Activated CD8-positive, alpha-beta T cell treated with anti-CD3 and anti-CD28 coated beads for 36 hours (primary cell): ENCODE measurements around the gene CLIP4. TPM values are rescaled to one million over a fixed set of nuclear protein-coding genes. Genes with fewer than 3 reads are reported as not detected.
"Not testable (repeated sequence)": the region's sequence is repeated elsewhere in the genome, so short reads cannot be mapped to it uniquely, and the experiment has no call there.

Experiments used
- ATAC-seq: fragments of 200-7000 bp; cut with Tn5 transposase; one replicate; pipeline ENCODE4 v1.10.0; 2021; ENCODE audit warnings: mild to moderate bottlenecking, moderate library complexity
- CTCF ChIA-PET: fragments of 350-600 bp; sonication (Branson Sonifier 250); formaldehyde crosslinking; loops from one replicate; lab custom pipeline; 2021; ENCODE audit warnings: antibody characterized with exemption; lab: Charles Lee
- POLR2A ChIA-PET: fragments of 350-600 bp; sonication (Branson Sonifier 250); formaldehyde crosslinking; loops from one replicate; lab custom pipeline; 2021; ENCODE audit warnings: antibody characterized with exemption; lab: Charles Lee
- DNase-seq: peaks from one replicate; pipeline ENCODE4 v3.0.0-alpha.2; 2020
- H3K27ac Mint-ChIP-seq: one replicate; pipeline ENCODE4 v1.8.0; 2021; ENCODE audit warnings: mild to moderate bottlenecking, mixed read lengths
- H3K27me3 Mint-ChIP-seq: one replicate; pipeline ENCODE4 v1.8.0; 2021; ENCODE audit warnings: mixed read lengths
- H3K36me3 Mint-ChIP-seq: one replicate; pipeline ENCODE4 v1.8.0; 2021; ENCODE audit warnings: low read depth, mixed read lengths
- H3K4me1 Mint-ChIP-seq: one replicate; pipeline ENCODE4 v1.8.0; 2021; ENCODE audit warnings: low read depth, mixed read lengths
- H3K4me3 Mint-ChIP-seq: one replicate; pipeline ENCODE4 v1.8.0; 2021; ENCODE audit warnings: mild to moderate bottlenecking, moderate library complexity, mixed read lengths
- H3K9me3 Mint-ChIP-seq: one replicate; pipeline ENCODE4 v1.8.0; 2021; ENCODE audit warnings: mixed read lengths
- intact Hi-C: fragments of 100-400 bp; cut with micrococcal nuclease; formaldehyde crosslinking; loops from one replicate; pipeline ENCODE4 v1.10.0; 2022
- total RNA-seq, 2 experiments: library from RNA; stranded (reverse); gene quantifications; one replicate each; pipeline ENCODE4 v1.2.3, GENCODE V29; 2021
- TF ChIP-seq, protein P1 (sequence below): fragments of 200-600 bp; IDR thresholded peaks from one replicate; pipeline ENCODE4 v1.8.0; 2022; ENCODE audit warnings: antibody characterized with exemption, mild to moderate bottlenecking

The CLIP4 gene
- total RNA-seq, 2 experiments from 2014 or later, result 25.3 to 28.3 TPM

DNA sequence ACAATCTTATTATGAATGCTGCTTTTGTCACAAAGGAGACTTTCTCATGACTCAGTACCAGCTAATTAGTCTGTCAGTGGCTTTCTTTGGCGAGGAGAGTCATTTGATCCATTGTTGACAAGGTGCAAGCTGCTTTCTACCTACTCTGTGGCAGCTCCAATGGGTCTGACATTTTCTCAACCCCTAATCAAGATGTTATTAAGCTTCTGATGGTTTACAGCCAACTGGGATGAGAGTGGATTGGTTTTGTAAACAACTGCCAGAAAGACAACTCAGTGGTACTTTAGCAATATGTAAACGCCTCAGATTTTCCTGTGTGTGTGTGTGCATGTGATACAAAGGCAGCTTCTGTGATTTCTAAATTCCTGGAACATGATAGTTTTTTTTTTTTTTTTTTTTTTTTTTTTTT is 8.2 kb upstream of the CLIP4 start:
- no peaks in the 10 kb centered on the region for H3K36me3 Mint-ChIP-seq
- TF ChIP-seq, protein P1, sequence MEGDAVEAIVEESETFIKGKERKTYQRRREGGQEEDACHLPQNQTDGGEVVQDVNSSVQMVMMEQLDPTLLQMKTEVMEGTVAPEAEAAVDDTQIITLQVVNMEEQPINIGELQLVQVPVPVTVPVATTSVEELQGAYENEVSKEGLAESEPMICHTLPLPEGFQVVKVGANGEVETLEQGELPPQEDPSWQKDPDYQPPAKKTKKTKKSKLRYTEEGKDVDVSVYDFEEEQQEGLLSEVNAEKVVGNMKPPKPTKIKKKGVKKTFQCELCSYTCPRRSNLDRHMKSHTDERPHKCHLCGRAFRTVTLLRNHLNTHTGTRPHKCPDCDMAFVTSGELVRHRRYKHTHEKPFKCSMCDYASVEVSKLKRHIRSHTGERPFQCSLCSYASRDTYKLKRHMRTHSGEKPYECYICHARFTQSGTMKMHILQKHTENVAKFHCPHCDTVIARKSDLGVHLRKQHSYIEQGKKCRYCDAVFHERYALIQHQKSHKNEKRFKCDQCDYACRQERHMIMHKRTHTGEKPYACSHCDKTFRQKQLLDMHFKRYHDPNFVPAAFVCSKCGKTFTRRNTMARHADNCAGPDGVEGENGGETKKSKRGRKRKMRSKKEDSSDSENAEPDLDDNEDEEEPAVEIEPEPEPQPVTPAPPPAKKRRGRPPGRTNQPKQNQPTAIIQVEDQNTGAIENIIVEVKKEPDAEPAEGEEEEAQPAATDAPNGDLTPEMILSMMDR, result no peak
- H3K27me3 Mint-ChIP-seq, result no peaks in the 10 kb centered on the region
- CTCF ChIA-PET, result no interaction called here
- peaks cover 6% of the 10 kb centered on the region for H3K4me1 Mint-ChIP-seq
- POLR2A ChIA-PET, result interaction anchor here (1.8 kb wide), 1 partner anchor 23 kb away, joined by 5 read pairs; no protein-coding TSS in a partner anchor
- no peak overlapping the region for H3K4me3 Mint-ChIP-seq
- DNase-seq (no peak), ATAC-seq (no peak)
- H3K9me3 Mint-ChIP-seq, result no peaks in the 10 kb centered on the region
- H3K27ac Mint-ChIP-seq, result no peak overlapping the region
- intact Hi-C loops, result no loop called here

DNA sequence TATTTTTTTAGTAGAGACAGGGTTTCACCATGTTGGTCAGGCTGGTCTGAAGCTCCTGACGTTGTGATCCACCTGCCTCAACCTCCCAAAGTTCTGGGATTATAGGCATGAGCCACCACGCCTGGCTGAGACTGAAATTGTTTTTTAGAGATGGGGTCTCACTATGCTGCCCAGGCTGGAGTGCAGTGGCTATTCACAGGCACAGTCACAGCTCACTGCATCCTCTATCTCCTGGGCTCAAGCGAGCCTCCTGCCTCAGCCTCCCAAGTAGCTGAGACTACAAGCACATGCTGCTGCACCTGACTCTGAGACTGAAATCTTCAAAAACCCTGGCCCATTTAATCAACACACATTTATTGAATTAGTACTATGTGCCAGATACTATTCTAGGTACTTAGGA is 7.7 kb upstream of the CLIP4 start:
- ATAC-seq, intact Hi-C loops, CTCF ChIA-PET, H3K9me3 Mint-ChIP-seq, DNase-seq, H3K4me1 Mint-ChIP-seq, H3K4me3 Mint-ChIP-seq, H3K36me3 Mint-ChIP-seq, H3K27ac Mint-ChIP-seq, H3K27me3 Mint-ChIP-seq: not testable (repeated sequence)
- POLR2A ChIA-PET, result interaction anchor here (1.8 kb wide), 1 partner anchor 23 kb away, joined by 5 read pairs; no protein-coding TSS in a partner anchor

DNA sequence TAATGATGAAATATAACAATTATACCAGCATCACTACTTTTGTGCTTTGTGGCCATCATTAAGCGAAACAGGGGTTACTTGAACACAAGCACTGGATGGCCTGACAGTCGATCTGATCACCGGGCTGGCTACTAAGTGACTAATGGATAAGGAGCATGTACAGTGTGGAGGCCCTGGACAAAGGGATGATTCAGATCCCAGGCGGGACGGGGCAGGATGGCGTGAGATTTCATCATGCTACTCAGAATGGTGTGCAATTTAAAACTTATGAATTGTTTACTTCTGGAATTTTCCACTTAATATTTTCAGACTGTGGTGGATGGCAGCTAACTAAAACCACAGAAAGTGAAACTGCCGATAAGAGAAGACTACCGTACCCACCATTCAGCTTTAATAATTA is 7.0 kb upstream of the CLIP4 start:
- H3K4me1 Mint-ChIP-seq, result peaks cover 6% of the 10 kb centered on the region
- no peaks in the 10 kb centered on the region for H3K27me3 Mint-ChIP-seq
- POLR2A ChIA-PET, result interaction anchor here (1.8 kb wide), 1 partner anchor 22 kb away, joined by 5 read pairs; no protein-coding TSS in a partner anchor
- TF ChIP-seq, protein P1, result no peak
- ATAC-seq, result no peak
- intact Hi-C loops, result no loop called here
- no peak overlapping the region for H3K4me3 Mint-ChIP-seq
- no peaks in the 10 kb centered on the region for H3K36me3 Mint-ChIP-seq
- no peak for DNase-seq
- CTCF ChIA-PET, result no interaction called here
- no peaks in the 10 kb centered on the region for H3K9me3 Mint-ChIP-seq
- H3K27ac Mint-ChIP-seq, result no peak overlapping the region

DNA sequence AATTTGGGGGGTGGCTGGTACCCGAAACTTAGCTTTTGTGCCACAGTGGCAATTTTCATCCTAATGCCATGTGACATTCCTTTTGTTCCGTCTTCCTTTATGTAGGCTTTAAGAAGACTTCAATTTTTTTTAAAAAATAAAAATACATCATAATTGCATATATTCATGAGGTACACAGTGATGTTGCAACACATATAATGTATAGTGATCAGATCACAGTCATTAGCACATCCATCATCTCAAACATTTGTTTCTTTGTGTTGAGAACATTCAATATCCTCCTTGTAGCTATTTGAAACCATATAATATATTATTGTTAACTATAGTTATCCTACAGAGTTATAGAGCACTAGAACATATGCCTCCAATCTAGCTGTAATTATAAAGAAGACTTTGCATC is 6.0 kb upstream of the CLIP4 start:
- TF ChIP-seq, protein P1, result no peak
- ChIA-PET CTCF (no interaction called here), POLR2A (no interaction called here)
- no peak for ATAC-seq
- intact Hi-C loops, result no loop called here
- no peaks in the 10 kb centered on the region for H3K27me3 Mint-ChIP-seq
- H3K27ac Mint-ChIP-seq, result no peak overlapping the region
- no peaks in the 10 kb centered on the region for H3K9me3 Mint-ChIP-seq
- no peak for DNase-seq
- peaks cover 6% of the 10 kb centered on the region for H3K4me1 Mint-ChIP-seq
- H3K4me3 Mint-ChIP-seq, result no peak overlapping the region
- H3K36me3 Mint-ChIP-seq, result no peaks in the 10 kb centered on the region

DNA sequence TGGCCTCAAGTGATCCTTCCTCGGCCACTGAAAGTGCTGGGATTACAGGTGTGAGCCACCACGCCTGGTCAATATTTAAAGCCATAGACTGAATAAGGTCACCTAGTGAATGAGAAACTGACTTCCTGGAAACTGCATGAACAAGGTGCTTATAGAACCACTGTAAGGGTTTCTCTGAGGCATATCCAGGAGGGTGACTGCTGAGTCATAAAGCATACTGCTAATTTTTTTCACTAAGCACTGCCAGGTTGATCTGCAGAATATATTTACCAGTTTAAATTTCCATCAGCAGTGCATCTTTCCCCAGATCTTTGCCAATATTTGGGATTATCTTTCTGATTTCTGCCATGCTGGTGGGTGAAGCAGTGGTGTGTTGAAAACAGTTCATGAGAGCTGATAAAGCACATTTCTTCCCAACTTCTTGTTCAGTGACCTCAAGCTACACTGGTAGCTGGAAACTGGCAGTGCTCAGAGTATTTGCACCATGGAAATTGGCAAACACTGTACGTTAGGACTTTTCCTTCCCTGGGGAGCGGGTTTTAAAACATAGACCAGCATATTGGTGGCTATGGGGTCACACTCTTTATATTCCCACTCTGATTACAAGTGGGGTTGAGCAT is 4.2 kb upstream of the CLIP4 start:
- intact Hi-C loops, result loop anchor here (10.0 kb wide), 1 partner anchor 96 kb away; no protein-coding TSS in a partner anchor
- TF ChIP-seq, protein P1, result no peak
- H3K4me1 Mint-ChIP-seq, result peaks cover 13% of the 10 kb centered on the region
- peak; percentile 40 for ATAC-seq
- H3K4me3 Mint-ChIP-seq, result no peak overlapping the region
- no peak overlapping the region for H3K27ac Mint-ChIP-seq
- no peaks in the 10 kb centered on the region for H3K27me3 Mint-ChIP-seq
- CTCF ChIA-PET, result no interaction called here
- H3K9me3 Mint-ChIP-seq, result no peaks in the 10 kb centered on the region
- H3K36me3 Mint-ChIP-seq, result no peaks in the 10 kb centered on the region
- POLR2A ChIA-PET, result no interaction called here
- DNase-seq, result no peak
